HepG2 (cell line): ENCODE results near the gene TNS1. TPM values are rescaled to one million over a fixed set of nuclear protein-coding genes. Genes with fewer than 3 reads are reported as not detected.

ENCODE experiments used
- ADNP ChIP-seq: sonication (generic); formaldehyde crosslinking; IDR thresholded peaks from 2 replicates; pipeline ENCODE4 v1.4.0; 2020; ENCODE audit warnings: missing genetic modification reagents
- EHMT2 ChIP-seq: fragments of 200-600 bp; sonication (generic); IDR thresholded peaks from 2 replicates; pipeline ENCODE4 v1.7.0; 2017; ENCODE audit warnings: antibody characterized with exemption, low read depth, low read length, borderline replicate concordance
- HMG20B ChIP-seq: conservative IDR thresholded peaks from 2 replicates; pipeline ENCODE4 v1.6.1; 2016; ENCODE audit warnings: missing genetic modification reagents, missing compliant biosample characterization
- HOXA9 ChIP-seq: sonication (generic); formaldehyde crosslinking; IDR thresholded peaks from 2 replicates; pipeline ENCODE4 v1.8.1; 2022; ENCODE audit warnings: missing genetic modification reagents, mild to moderate bottlenecking, moderate library complexity, borderline replicate concordance
- KAT8 ChIP-seq: IDR thresholded peaks from 2 replicates; pipeline ENCODE4 v1.6.1; 2016; ENCODE audit warnings: missing genetic modification reagents, missing compliant biosample characterization
- NAIF1 ChIP-seq: sonication (generic); formaldehyde crosslinking; IDR thresholded peaks from 2 replicates; pipeline ENCODE4 v1.5.0; 2020; ENCODE audit warnings: mild to moderate bottlenecking, missing genetic modification reagents, borderline replicate concordance
- POGZ ChIP-seq: sonication (generic); formaldehyde crosslinking; IDR thresholded peaks from 2 replicates; pipeline ENCODE4 v1.4.0; 2020; ENCODE audit warnings: mild to moderate bottlenecking, missing genetic modification reagents
- SOX5 ChIP-seq: IDR thresholded peaks from 2 replicates; pipeline ENCODE4 v1.6.1; 2016; ENCODE audit warnings: borderline replicate concordance
- SSRP1 ChIP-seq: IDR thresholded peaks from 2 replicates; pipeline ENCODE4 v1.6.1; 2016; ENCODE audit warnings: control low read depth
- TBP ChIP-seq: sonication (generic); formaldehyde crosslinking; IDR thresholded peaks from 2 replicates; pipeline ENCODE4 v1.5.0; 2020; ENCODE audit warnings: missing genetic modification reagents
- TOE1 ChIP-seq: sonication (generic); formaldehyde crosslinking; IDR thresholded peaks from 2 replicates; pipeline ENCODE4 v1.4.0; 2020; ENCODE audit warnings: mild to moderate bottlenecking, missing genetic modification reagents
- YY1 ChIP-seq: IDR thresholded peaks from 2 replicates; pipeline ENCODE4 v1.6.1; 2011; ENCODE audit warnings: low read length, low read depth, moderate library complexity, mild to moderate bottlenecking; ENCODE audit not compliant: insufficient read depth, insufficient replicate concordance
- ZBTB21 ChIP-seq: sonication (generic); formaldehyde crosslinking; IDR thresholded peaks from 2 replicates; pipeline ENCODE4 v1.4.0; 2020; ENCODE audit warnings: missing genetic modification reagents
- ZBTB3 ChIP-seq: sonication (generic); formaldehyde crosslinking; IDR thresholded peaks from 2 replicates; pipeline ENCODE4 v1.4.0; 2020; ENCODE audit warnings: low read depth, mild to moderate bottlenecking, moderate library complexity, missing genetic modification reagents, borderline replicate concordance
- ZNF225 ChIP-seq: sonication (generic); formaldehyde crosslinking; IDR thresholded peaks from 2 replicates; pipeline ENCODE4 v1.4.0; 2020; ENCODE audit warnings: mild to moderate bottlenecking, missing genetic modification reagents
- ZNF235 ChIP-seq: sonication (generic); formaldehyde crosslinking; IDR thresholded peaks from 2 replicates; pipeline ENCODE4 v1.8.1; 2023; ENCODE audit warnings: mild to moderate bottlenecking, missing genetic modification reagents, borderline replicate concordance
- ZNF562 ChIP-seq: sonication (generic); formaldehyde crosslinking; IDR thresholded peaks from 2 replicates; pipeline ENCODE4 v1.8.0; 2022; ENCODE audit warnings: missing genetic modification reagents, borderline replicate concordance
- ZNF652 ChIP-seq: IDR thresholded peaks from 2 replicates; pipeline ENCODE4 v1.6.1; 2016; ENCODE audit warnings: low read depth, borderline replicate concordance
- ZNF709 ChIP-seq: sonication (generic); formaldehyde crosslinking; IDR thresholded peaks from 2 replicates; pipeline ENCODE4 v1.5.0; 2020; ENCODE audit warnings: mild to moderate bottlenecking, missing genetic modification reagents
- ZNF720 ChIP-seq: sonication (generic); formaldehyde crosslinking; IDR thresholded peaks from 2 replicates; pipeline ENCODE4 v1.4.0; 2020; ENCODE audit warnings: missing genetic modification reagents
- ZNF768 ChIP-seq: sonication (generic); formaldehyde crosslinking; IDR thresholded peaks from 2 replicates; pipeline ENCODE4 v1.4.0; 2020; ENCODE audit warnings: missing genetic modification reagents
- polyA plus RNA-seq, 8 experiments: library from polyadenylated mRNA; depleted of rRNA in 3 of 8; stranded (reverse) in 7 of 8; unstranded in 1 of 8; fragments of >200 nt; fragmentation: Illumina TruSeq in 4 of 8; extraction: Trizol in 4 of 8; gene quantifications; 2 replicates each; pipeline versions ENCODE4 v1.2.1 to v1.2.3, GENCODE V29; 2011 to 2016; ENCODE audit warnings: low read depth in 4 of 8, missing spikeins in 1 of 8, mixed read lengths in 1 of 8; ENCODE audit not compliant: insufficient read depth in 1 of 8
- total RNA-seq, 5 experiments: library from RNA; depleted of rRNA; stranded (reverse); fragments of >200 nt; fragmentation: Illumina TruSeq; extraction: Trizol; gene quantifications; 2 replicates each; pipeline ENCODE4 v1.2.3, GENCODE V29; 2016; ENCODE audit warnings: low read depth in 1 of 5
- TF ChIP-seq, protein P1 (sequence below): sonication (generic); formaldehyde crosslinking; IDR thresholded peaks from 2 replicates; pipeline ENCODE4 v1.4.0; 2020; ENCODE audit warnings: missing genetic modification reagents, low read depth, mild to moderate bottlenecking, borderline replicate concordance
- TF ChIP-seq, protein P2 (sequence below): sonication (generic); formaldehyde crosslinking; IDR thresholded peaks from 2 replicates; pipeline ENCODE4 v1.8.1; 2023; ENCODE audit warnings: mild to moderate bottlenecking, missing genetic modification reagents
- TF ChIP-seq, protein P3 (sequence below): sonication (generic); formaldehyde crosslinking; IDR thresholded peaks from 2 replicates; pipeline ENCODE4 v1.4.0; 2020; ENCODE audit warnings: mild to moderate bottlenecking, missing genetic modification reagents
- TF ChIP-seq, protein P4 (sequence below): sonication (generic); formaldehyde crosslinking; IDR thresholded peaks from 2 replicates; pipeline ENCODE4 v1.4.0; 2020; ENCODE audit warnings: missing genetic modification reagents

TNS1 gene
- total and polyA plus RNA-seq, 2 of the 13 experiments (the other 11 are each of a cell fraction or from before 2014, with no cell fraction given), result 1.9 to 118 TPM

DNA sequence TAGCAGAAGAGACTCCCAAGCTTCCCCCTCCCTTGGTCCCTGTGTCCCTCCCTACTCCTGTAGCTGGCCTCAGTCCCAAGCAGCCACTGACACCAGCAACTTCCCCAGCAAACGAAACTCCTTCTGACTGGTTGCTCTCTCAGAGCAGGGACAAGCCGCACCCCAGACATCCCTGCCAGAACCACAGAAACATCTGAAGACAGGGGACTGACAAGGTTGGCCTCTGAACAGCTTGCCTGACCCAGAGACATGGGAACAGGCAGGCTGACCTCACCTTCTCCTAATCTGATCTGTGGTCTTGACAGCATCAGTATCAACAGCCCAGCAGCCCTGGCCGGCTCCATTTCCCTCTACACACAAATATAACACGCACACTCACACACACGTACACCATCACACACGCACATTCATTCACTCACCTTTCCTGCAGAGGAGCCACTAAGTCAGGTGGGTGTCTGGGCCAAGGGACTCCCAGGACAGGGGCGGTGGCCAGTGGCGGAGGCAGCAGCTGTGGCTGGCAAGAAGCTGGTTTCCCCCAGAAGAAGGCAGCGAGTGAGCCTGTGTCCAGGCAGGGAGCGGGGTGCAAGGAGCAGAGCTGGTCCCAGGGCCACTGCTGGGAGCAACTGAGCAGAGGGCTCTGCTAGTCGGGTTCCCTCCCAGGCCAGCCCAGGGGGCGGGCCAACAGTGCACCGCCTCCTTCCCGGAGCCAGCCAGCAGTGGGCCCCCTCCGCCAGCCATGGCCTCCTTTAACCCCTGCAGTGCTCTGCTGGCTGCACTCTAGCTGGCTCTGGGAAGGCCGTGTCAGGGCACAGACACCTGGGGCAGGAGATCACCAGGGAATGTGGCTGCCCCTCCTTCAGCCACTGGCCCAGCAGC lies 59.1 kb downstream of the TNS1 start (continued):
- TF ChIP-seq, protein P1, sequence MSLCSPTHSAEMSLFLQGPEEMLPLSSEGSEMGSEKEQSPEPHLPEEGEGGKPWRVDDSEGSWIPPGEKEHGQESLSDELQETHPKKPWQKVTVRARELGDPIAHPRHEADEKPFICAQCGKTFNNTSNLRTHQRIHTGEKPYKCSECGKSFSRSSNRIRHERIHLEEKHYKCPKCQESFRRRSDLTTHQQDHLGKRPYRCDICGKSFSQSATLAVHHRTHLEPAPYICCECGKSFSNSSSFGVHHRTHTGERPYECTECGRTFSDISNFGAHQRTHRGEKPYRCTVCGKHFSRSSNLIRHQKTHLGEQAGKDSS (CRISPR knock-in tag), result peak; percentile 84; the same call in 1 of the 2 replicates
- TF ChIP-seq, protein P2, sequence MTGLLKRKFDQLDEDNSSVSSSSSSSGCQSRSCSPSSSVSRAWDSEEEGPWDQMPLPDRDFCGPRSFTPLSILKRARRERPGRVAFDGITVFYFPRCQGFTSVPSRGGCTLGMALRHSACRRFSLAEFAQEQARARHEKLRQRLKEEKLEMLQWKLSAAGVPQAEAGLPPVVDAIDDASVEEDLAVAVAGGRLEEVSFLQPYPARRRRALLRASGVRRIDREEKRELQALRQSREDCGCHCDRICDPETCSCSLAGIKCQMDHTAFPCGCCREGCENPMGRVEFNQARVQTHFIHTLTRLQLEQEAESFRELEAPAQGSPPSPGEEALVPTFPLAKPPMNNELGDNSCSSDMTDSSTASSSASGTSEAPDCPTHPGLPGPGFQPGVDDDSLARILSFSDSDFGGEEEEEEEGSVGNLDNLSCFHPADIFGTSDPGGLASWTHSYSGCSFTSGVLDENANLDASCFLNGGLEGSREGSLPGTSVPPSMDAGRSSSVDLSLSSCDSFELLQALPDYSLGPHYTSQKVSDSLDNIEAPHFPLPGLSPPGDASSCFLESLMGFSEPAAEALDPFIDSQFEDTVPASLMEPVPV (CRISPR knock-in tag), result peak; percentile 72
- TF ChIP-seq ZNF768 (CRISPR knock-in tag) (0 out of 2 replicates have a peak, but pooled peaks have one; percentile 35), POGZ (peak; percentile 45; the same call in 1 of the 2 replicates), HMG20B (CRISPR knock-in tag) (peak; percentile 43; the same call in 1 of the 2 replicates), ZNF562 (no peak), NAIF1 (peak; percentile 36; the same call in 1 of the 2 replicates), ZNF235 (CRISPR knock-in tag) (no peak), SSRP1 (no peak), ZNF720 (CRISPR knock-in tag) (no peak), HOXA9 (CRISPR knock-in tag) (no peak), ADNP (CRISPR knock-in tag) (0 out of 2 replicates have a peak, but pooled peaks have one; percentile 59), ZNF225 (CRISPR knock-in tag) (peak; percentile 76; the same call in 1 of the 2 replicates), EHMT2 (no peak), TBP (CRISPR knock-in tag) (no peak), ZBTB21 (CRISPR knock-in tag) (no peak), YY1 (peak; percentile 89), ZNF709 (CRISPR knock-in tag) (0 out of 2 replicates have a peak, but pooled peaks have one; percentile 24), TOE1 (CRISPR knock-in tag) (no peak), ZBTB3 (CRISPR knock-in tag) (no peak), KAT8 (CRISPR knock-in tag) (peak; percentile 82; the same call in 1 of the 2 replicates), SOX5 (CRISPR knock-in tag) (peak; percentile 27; the same call in 1 of the 2 replicates), ZNF652 (CRISPR knock-in tag) (peak; percentile 100)
- TF ChIP-seq, protein P3, sequence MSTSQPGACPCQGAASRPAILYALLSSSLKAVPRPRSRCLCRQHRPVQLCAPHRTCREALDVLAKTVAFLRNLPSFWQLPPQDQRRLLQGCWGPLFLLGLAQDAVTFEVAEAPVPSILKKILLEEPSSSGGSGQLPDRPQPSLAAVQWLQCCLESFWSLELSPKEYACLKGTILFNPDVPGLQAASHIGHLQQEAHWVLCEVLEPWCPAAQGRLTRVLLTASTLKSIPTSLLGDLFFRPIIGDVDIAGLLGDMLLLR (CRISPR knock-in tag), result no peak
- TF ChIP-seq, protein P4, sequence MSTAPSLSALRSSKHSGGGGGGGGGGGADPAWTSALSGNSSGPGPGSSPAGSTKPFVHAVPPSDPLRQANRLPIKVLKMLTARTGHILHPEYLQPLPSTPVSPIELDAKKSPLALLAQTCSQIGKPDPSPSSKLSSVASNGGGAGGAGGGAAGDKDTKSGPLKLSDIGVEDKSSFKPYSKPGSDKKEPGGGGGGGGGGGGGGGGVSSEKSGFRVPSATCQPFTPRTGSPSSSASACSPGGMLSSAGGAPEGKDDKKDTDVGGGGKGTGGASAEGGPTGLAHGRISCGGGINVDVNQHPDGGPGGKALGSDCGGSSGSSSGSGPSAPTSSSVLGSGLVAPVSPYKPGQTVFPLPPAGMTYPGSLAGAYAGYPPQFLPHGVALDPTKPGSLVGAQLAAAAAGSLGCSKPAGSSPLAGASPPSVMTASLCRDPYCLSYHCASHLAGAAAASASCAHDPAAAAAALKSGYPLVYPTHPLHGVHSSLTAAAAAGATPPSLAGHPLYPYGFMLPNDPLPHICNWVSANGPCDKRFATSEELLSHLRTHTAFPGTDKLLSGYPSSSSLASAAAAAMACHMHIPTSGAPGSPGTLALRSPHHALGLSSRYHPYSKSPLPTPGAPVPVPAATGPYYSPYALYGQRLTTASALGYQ (CRISPR knock-in tag), result 0 out of 2 replicates have a peak, but pooled peaks have one; percentile 50
